Esophagus muscularis mucosa (tissue), 4 donors: ENCODE measurements around the gene GCN1. TPM values are rescaled to one million over a fixed set of nuclear protein-coding genes. Genes with fewer than 3 reads are reported as not detected.

Experiments used
- DNase-seq: peaks from one replicate; pipeline ENCODE4 v3.0.0-alpha.2; 2017; ENCODE audit errors: extremely low spot score
- H3K27ac ChIP-seq, 4 donors: fragments of 200-600 bp; sonication (generic); replicated peaks in 1 of 4; 1 replicate in 3 of 4; 2 replicates in 1 of 4; pipeline ENCODE4 v1.5.1; 2016 to 2019; ENCODE audit warnings: mild to moderate bottlenecking in 1 of 4
- H3K27me3 ChIP-seq, 4 donors: fragments of 200-600 bp; sonication (generic); one replicate each; pipeline versions ENCODE4 v1.5.1 to v1.6.0; 2016 to 2019
- H3K36me3 ChIP-seq, 4 donors: fragments of 200-600 bp; sonication (generic); one replicate each; pipeline ENCODE4 v1.5.1; 2016 to 2019
- H3K4me1 ChIP-seq, 4 donors: fragments of 200-600 bp; sonication (generic); one replicate each; pipeline ENCODE4 v1.5.1; 2016 to 2019
- H3K4me3 ChIP-seq, 4 donors: fragments of 200-600 bp; sonication (generic); 1 replicate in 2 of 4; 2 replicates in 2 of 4; pipeline ENCODE4 v1.5.1; 2016 to 2019; ENCODE audit warnings: mild to moderate bottlenecking in 4 of 4, moderate library complexity in 1 of 4
- H3K9me3 ChIP-seq, 4 donors: fragments of 200-600 bp; sonication (generic); 1 replicate in 3 of 4; 2 replicates in 1 of 4; pipeline ENCODE4 v1.5.1; 2016 to 2019
- CTCF ChIP-seq, 3 experiments: fragments of 200-600 bp in 2 of 3; fragments of 450-650 bp in 1 of 3; sonication (generic) in 2 of 3; IDR thresholded peaks; one replicate each; pipeline ENCODE4 v1.5.1; 2017 to 2019; ENCODE audit warnings: antibody characterized with exemption in 3 of 3, mild to moderate bottlenecking in 2 of 3, moderate library complexity in 1 of 3
- EP300 ChIP-seq: sonication (generic); formaldehyde crosslinking; IDR thresholded peaks from one replicate; pipeline ENCODE4 v1.6.1; 2017; ENCODE audit warnings: antibody characterized with exemption
- POLR2A ChIP-seq: fragments of 450-650 bp; IDR thresholded peaks from one replicate; pipeline ENCODE4 v1.6.1; 2017; ENCODE audit warnings: antibody characterized with exemption, moderate library complexity, mild to moderate bottlenecking, low read depth
- POLR2AphosphoS5 ChIP-seq, 2 donors: sonication (generic); formaldehyde crosslinking; IDR thresholded peaks; one replicate each; pipeline ENCODE4 v1.6.1; 2017; ENCODE audit warnings: antibody characterized with exemption in 2 of 2
- WGBS: methylation state at CpG from one replicate; pipeline ENCODE4 v1.1.5; 2018; 5-methylcytosine and 5-hydroxymethylcytosine counted together
- intact Hi-C: fragments of 100-400 bp; cut with DNase I; formaldehyde crosslinking; loops from one replicate; pipeline ENCODE4 v1.15.1; 2023
- total RNA-seq, 4 donors: library from RNA; depleted of rRNA; stranded (reverse); fragments of >200 nt; gene quantifications; one replicate each; pipeline versions ENCODE4 v1.1.0 to v1.2.1, GENCODE V29; 2016

The GCN1 gene
- total RNA-seq, 4 donors from 2014 or later = 38.6 to 94.6 (median 49.3) TPM

- H3K4me3 ChIP-seq = peak overlapping the region in 1 of 4 donors; percentile 40
- no peak for DNase-seq
- 59% methylated on average over 10 of the region's 13 CpGs for WGBS
- TF ChIP-seq POLR2AphosphoS5 (IDR thresholded peaks at IDR 0.05) = no peak
- no peak for TF ChIP-seq EP300
- TF ChIP-seq POLR2A = no peak
- TF ChIP-seq CTCF (IDR thresholded peaks at IDR 0.05) = no peak
- no peaks in the 10 kb centered on the region for H3K27me3 ChIP-seq
- intact Hi-C loops = no loop called here
- peak overlapping the region; percentile 64 to 77 (median 71) for H3K27ac ChIP-seq
- H3K4me1 ChIP-seq = peaks cover 69 to 82% (median 70%) of the 10 kb centered on the region in 4 donors
- no peaks in the 10 kb centered on the region for H3K9me3 ChIP-seq
- peaks cover 26 to 47% (median 44%) of the 10 kb centered on the region in 4 donors for H3K36me3 ChIP-seq
Measured at GRCh38 chr12:120225852-120226640, 31.5 kb upstream of the GCN1 start.

DNA sequence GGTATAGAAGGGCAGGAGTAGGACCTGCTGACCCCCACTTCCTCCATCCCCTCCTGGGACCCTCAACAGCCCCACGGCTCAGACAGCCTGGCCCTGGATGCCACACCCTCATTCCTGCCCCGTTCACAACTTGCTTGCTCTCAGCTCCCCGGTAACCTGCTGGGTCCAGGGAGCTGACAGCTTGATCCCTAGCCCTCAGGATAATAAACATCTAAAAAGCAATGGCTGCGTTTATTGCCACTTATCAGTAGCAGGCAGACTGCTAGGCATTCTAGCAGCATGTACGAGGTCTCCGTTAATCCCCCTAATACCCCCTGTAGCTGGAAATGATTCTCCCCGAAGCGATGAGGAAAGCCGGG, 30.7 kb upstream of the GCN1 start:
- Histone ChIP-seq H3K4me3 (peak overlapping the region; percentile 21 to 40 (median 29)), H3K9me3 (no peaks in the 10 kb centered on the region), H3K4me1 (peaks cover 60 to 74% (median 63%) of the 10 kb centered on the region in 4 donors), H3K27me3 (no peaks in the 10 kb centered on the region), H3K27ac (peak overlapping the region; percentile 64 to 77 (median 71)), H3K36me3 (peaks cover 33 to 56% (median 53%) of the 10 kb centered on the region in 4 donors)
- intact Hi-C loops = no loop called here
- WGBS = 19% methylated on average over 8 of the region's 9 CpGs
- no peak for DNase-seq
- TF ChIP-seq EP300 = no peak

DNA sequence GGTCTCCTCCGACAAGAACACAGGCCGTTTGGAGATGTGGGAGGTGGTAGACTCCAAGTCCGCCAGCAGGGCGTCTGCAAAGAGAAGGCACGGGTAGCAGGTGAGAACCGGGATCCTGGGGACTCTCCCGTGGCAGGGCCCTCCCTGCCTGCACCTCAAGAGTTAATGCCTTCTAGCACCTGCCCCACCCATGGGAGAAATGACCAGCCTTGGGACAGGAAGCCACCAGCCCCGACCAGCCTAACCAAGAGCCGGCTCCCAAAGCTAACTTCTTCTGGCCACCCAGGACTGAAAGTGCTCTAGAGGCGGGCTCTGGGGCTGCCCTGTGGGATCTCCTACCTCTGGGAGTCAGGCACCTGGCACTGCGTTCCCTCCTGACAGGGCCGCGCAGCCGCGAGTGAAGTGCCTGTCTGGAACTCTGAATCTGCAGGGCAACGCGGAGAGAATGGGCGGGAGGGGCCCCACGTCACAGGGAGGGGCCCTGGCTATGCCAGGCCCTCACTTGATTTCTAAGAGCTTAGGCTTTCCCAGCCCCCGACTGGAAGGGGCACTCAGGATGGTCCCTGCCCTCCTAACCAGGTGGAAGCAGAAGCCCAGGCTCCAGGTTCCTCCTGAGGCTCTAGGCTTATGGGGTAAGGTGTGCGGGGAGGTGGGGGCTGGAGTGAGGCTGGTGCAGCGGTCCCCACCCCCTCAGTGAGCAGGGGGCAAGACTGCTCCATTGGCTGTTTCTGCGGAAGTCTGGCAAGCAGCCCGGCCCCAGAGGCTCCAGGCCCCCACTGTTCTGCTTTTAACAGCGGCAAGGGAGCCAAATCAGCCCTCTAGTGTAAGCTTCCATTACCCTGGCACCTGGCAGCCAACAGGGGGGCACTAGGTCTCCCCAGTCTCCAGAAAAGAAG, 30.0 kb upstream of the GCN1 start:
- TF ChIP-seq EP300 (no peak), POLR2AphosphoS5 (IDR thresholded peaks at IDR 0.05) (peak; percentile 26 to 53), CTCF (IDR thresholded peaks at IDR 0.05) (no peak), POLR2A (no peak)
- H3K36me3 ChIP-seq = peaks cover 37 to 62% (median 59%) of the 10 kb centered on the region in 4 donors
- peaks cover 54 to 67% (median 56%) of the 10 kb centered on the region in 4 donors for H3K4me1 ChIP-seq
- intact Hi-C loops = no loop called here
- no peaks in the 10 kb centered on the region for H3K27me3 ChIP-seq
- H3K27ac ChIP-seq = peak overlapping the region; percentile 64 to 77 (median 71)
- no peak for DNase-seq
- H3K9me3 ChIP-seq = no peaks in the 10 kb centered on the region
- peak overlapping the region; percentile 21 to 40 (median 29) for H3K4me3 ChIP-seq
- WGBS = 13% methylated on average over 15 of the region's 25 CpGs

DNA sequence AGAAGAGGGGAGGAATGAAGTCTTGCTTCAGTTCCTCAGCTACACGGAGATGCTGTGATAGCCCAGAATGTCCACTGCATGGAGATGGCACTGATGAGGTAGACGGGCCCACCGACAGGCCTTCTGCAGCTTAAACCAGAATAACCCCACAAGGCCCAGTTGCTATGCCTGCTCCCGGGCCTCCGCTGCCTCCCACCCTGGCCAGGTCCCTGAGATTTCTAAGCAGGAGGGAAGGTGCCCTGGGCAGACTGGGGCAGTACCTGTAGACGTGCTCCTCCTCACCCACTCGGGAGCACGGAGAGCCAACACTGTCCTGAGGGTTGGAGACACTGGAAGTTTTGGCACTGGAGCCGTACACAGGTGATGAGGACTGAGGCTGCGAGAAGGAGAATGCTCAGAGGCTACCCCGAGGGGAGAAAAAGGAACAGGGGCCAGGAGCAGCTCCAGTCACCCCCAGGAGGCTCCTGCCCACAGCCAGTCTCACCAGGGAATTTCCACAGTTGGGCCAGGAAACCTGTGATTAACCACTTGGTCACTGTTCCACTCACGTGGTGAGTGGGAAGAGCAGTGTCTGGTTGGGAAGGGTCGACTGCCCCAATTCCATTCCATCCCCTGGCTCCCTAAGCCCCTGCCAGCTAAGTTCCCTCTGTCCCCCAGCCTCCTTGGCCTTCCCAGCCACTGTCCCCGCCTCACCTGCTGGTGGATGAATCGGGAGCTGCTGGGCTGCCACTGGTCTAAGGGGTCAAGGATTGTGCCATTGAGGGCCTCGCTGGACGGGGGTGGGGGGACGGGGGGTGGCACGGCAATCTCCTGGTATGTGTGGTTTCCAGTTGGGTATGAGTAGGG, 29.2 kb upstream of the GCN1 start:
- intact Hi-C loops = no loop called here
- no peak for DNase-seq
- peaks cover 46 to 71% (median 68%) of the 10 kb centered on the region in 4 donors for H3K36me3 ChIP-seq
- 83% methylated on average over 16 of the region's 19 CpGs for WGBS
- H3K27me3 ChIP-seq = no peaks in the 10 kb centered on the region
- no peak for TF ChIP-seq EP300
- no peak for TF ChIP-seq POLR2A
- H3K27ac ChIP-seq = peak overlapping the region; percentile 64 to 77 (median 71)
- H3K4me3 ChIP-seq = peak overlapping the region in 1 of 4 donors; percentile 21
- H3K9me3 ChIP-seq = no peaks in the 10 kb centered on the region
- peaks cover 45 to 59% (median 48%) of the 10 kb centered on the region in 4 donors for H3K4me1 ChIP-seq

- intact Hi-C loops = no loop called here
- Histone ChIP-seq H3K36me3 (peaks cover 52 to 84% (median 81%) of the 10 kb centered on the region in 4 donors), H3K27me3 (no peaks in the 10 kb centered on the region), H3K4me3 (no peak overlapping the region), H3K27ac (no peak overlapping the region), H3K4me1 (peaks cover 33 to 45% (median 34%) of the 10 kb centered on the region in 4 donors), H3K9me3 (no peaks in the 10 kb centered on the region)
- 80% methylated on average over 12 of the region's 12 CpGs for WGBS
- DNase-seq = no peak
- TF ChIP-seq CTCF (IDR thresholded peaks at IDR 0.05) = no peak
- no peak for TF ChIP-seq EP300
- no peak for TF ChIP-seq POLR2AphosphoS5 (IDR thresholded peaks at IDR 0.05)
- no peak for TF ChIP-seq POLR2A
Measured at GRCh38 chr12:120222288-120222832, 27.8 kb upstream of the GCN1 start.
